GM12865 (cell line): Measurements from ENCODE around the gene IGSF8.
A peak's percentile ranks its signal among the peaks of the same experiment; 100 is the strongest.

ENCODE experiments used
- DNase-seq: peaks from one replicate; pipeline ENCODE4 v3.0.0; 2010; ENCODE audit warnings: low read depth
- H3K4me3 ChIP-seq: 2 replicates; pipeline ENCODE4 v1.5.1; 2011; ENCODE audit warnings: mild to moderate bottlenecking, low read depth, low read length, control low read depth
- CTCF ChIP-seq: IDR thresholded peaks from 2 replicates; pipeline ENCODE4 v1.5.1; 2011; ENCODE audit warnings: low read length, control low read depth, low read depth, inconsistent platforms; ENCODE audit not compliant: insufficient read depth; ENCODE audit errors: missing control alignments

Gene IGSF8

GRCh38 chr1:160103658-160104408 is 5.4 kb upstream of the IGSF8 start:
- no peak for DNase-seq
- no peak for TF ChIP-seq CTCF
- no peak overlapping the region for H3K4me3 ChIP-seq

GRCh38 chr1:160101717-160102522 is 3.5 kb upstream of the IGSF8 start:
- DNase-seq, result no peak
- no peak overlapping the region for H3K4me3 ChIP-seq
- TF ChIP-seq CTCF, result no peak

GRCh38 chr1:160101037-160101716 is 2.8 kb upstream of the IGSF8 start:
- H3K4me3 ChIP-seq, result no peak overlapping the region
- peak; percentile 82 for DNase-seq

GRCh38 chr1:160099716-160100375 is 1.4 kb upstream of the IGSF8 start:
- TF ChIP-seq CTCF, result no peak
- DNase-seq, result no peak
- H3K4me3 ChIP-seq, result no peak overlapping the region

More at GRCh38 chr1:160101037-160101716, 2.8 kb upstream of the IGSF8 start:
- peak; percentile 91 for TF ChIP-seq CTCF

- peak; percentile 97 for DNase-seq
- H3K4me3 ChIP-seq, result peak overlapping the region; percentile 61
- no peak for TF ChIP-seq CTCF
These were observed 588 bp upstream of the IGSF8 start for GRCh38 chr1:160098852-160099561.
